ENCODE results near the gene EVI5.
"Not testable (repeated sequence)": the region's sequence is repeated elsewhere in the genome, so short reads cannot be mapped to it uniquely, and the experiment has no call there.

EVI5 gene

GRCh38 chr1:92663775-92664174 is 121.1 kb downstream of the EVI5 start:
- no peak for TF ChIP-seq EZH2 (IDR thresholded peaks at IDR 0.05)
- H3K27ac ChIP-seq, result no peak overlapping the region
- H3K9ac ChIP-seq (ENCODE audit: insufficient read length), result no peak overlapping the region
- no peak overlapping the region for H3K4me3 ChIP-seq
- no peak for DNase-seq (ENCODE audit: low read depth, low spot score)
- no peaks in the 10 kb centered on the region for H3K9me3 ChIP-seq (ENCODE audit: low read depth, low read length)
- 0 out of 2 replicates have a peak, but pooled peaks cover 6% of the 10 kb centered on the region for H3K36me3 ChIP-seq (ENCODE audit: insufficient read depth, low read length)

GRCh38 chr1:92662048-92662447 is 122.9 kb downstream of the EVI5 start:
- Histone ChIP-seq H3K4me3 (no peak overlapping the region), H3K9ac (ENCODE audit: insufficient read length) (no peak overlapping the region), H3K27ac (no peak overlapping the region), H3K36me3 (ENCODE audit: insufficient read depth, low read length) (peaks cover 13% of the 10 kb centered on the region), H3K9me3 (ENCODE audit: low read depth, low read length) (no peaks in the 10 kb centered on the region)
- DNase-seq (ENCODE audit: low read depth, low spot score), result no peak
- TF ChIP-seq FOXP2 (optimal IDR thresholded peaks at IDR 0.05; ENCODE audit: control extremely low read depth, extremely low read length, insufficient read depth) (no peak), POLR2AphosphoS5 (IDR thresholded peaks at IDR 0.05; ENCODE audit: borderline replicate concordance, low read depth, low read length) (no peak), EZH2 (IDR thresholded peaks at IDR 0.05) (no peak)

GRCh38 chr1:92657701-92658100 is 127.2 kb downstream of the EVI5 start:
- Histone ChIP-seq H3K36me3 (ENCODE audit: insufficient read depth, low read length) (peaks cover 20% of the 10 kb centered on the region), H3K4me3 (no peak overlapping the region), H3K9ac (ENCODE audit: insufficient read length) (no peak overlapping the region), H3K27ac (no peak overlapping the region), H3K9me3 (ENCODE audit: low read depth, low read length) (peaks cover 14% of the 10 kb centered on the region; the same call in 1 of the 2 replicates)
- TF ChIP-seq FOXP2 (optimal IDR thresholded peaks at IDR 0.05; ENCODE audit: control extremely low read depth, extremely low read length, insufficient read depth), result no peak
- no peak for TF ChIP-seq EZH2 (IDR thresholded peaks at IDR 0.05)
- TF ChIP-seq POLR2AphosphoS5 (IDR thresholded peaks at IDR 0.05; ENCODE audit: borderline replicate concordance, low read depth, low read length), result no peak
- DNase-seq (ENCODE audit: low read depth, low spot score), result no peak

- no peak for DNase-seq (ENCODE audit: low read depth, low spot score)
- no peak overlapping the region for H3K4me3 ChIP-seq
- H3K27ac ChIP-seq, result no peak overlapping the region
- no peak overlapping the region for H3K9ac ChIP-seq (ENCODE audit: insufficient read length)
- no peak for TF ChIP-seq FOXP2 (optimal IDR thresholded peaks at IDR 0.05; ENCODE audit: control extremely low read depth, extremely low read length, insufficient read depth)
- TF ChIP-seq EZH2 (IDR thresholded peaks at IDR 0.05), result no peak
- no peak for TF ChIP-seq POLR2AphosphoS5 (IDR thresholded peaks at IDR 0.05; ENCODE audit: borderline replicate concordance, low read depth, low read length)
- H3K36me3 ChIP-seq (ENCODE audit: insufficient read depth, low read length), result peaks cover 20% of the 10 kb centered on the region
- peaks cover 14% of the 10 kb centered on the region; the same call in 1 of the 2 replicates for H3K9me3 ChIP-seq (ENCODE audit: low read depth, low read length)
These were observed 129.6 kb downstream of the EVI5 start for GRCh38 chr1:92655197-92655801.

- peaks cover 20% of the 10 kb centered on the region for H3K36me3 ChIP-seq (ENCODE audit: insufficient read depth, low read length)
- no peak for DNase-seq (ENCODE audit: low read depth, low spot score)
- H3K27ac ChIP-seq, result no peak overlapping the region
- H3K9me3 ChIP-seq (ENCODE audit: low read depth, low read length), result peaks cover 14% of the 10 kb centered on the region; the same call in 1 of the 2 replicates
- TF ChIP-seq POLR2AphosphoS5 (IDR thresholded peaks at IDR 0.05; ENCODE audit: borderline replicate concordance, low read depth, low read length), result no peak
- TF ChIP-seq FOXP2 (optimal IDR thresholded peaks at IDR 0.05; ENCODE audit: control extremely low read depth, extremely low read length, insufficient read depth), result no peak
- no peak for TF ChIP-seq EZH2 (IDR thresholded peaks at IDR 0.05)
- H3K9ac ChIP-seq (ENCODE audit: insufficient read length), result no peak overlapping the region
- H3K4me3 ChIP-seq, result no peak overlapping the region
These were observed 131.1 kb downstream of the EVI5 start for GRCh38 chr1:92653605-92654381.

- not testable (repeated sequence) for H3K9me3 ChIP-seq (ENCODE audit: low read depth, low read length); DNase-seq (ENCODE audit: low read depth, low spot score); H3K4me3 ChIP-seq; H3K36me3 ChIP-seq (ENCODE audit: insufficient read depth, low read length); H3K27ac ChIP-seq; H3K9ac ChIP-seq (ENCODE audit: insufficient read length)
These were observed 144.2 kb downstream of the EVI5 start for GRCh38 chr1:92640686-92641085.

- Histone ChIP-seq H3K9me3 (ENCODE audit: low read depth, low read length) (no peaks in the 10 kb centered on the region), H3K27ac (no peak overlapping the region), H3K4me3 (no peak overlapping the region), H3K9ac (ENCODE audit: insufficient read length) (no peak overlapping the region), H3K36me3 (ENCODE audit: insufficient read depth, low read length) (peaks cover 12% of the 10 kb centered on the region)
- no peak for DNase-seq (ENCODE audit: low read depth, low spot score)
- TF ChIP-seq FOXP2 (optimal IDR thresholded peaks at IDR 0.05; ENCODE audit: control extremely low read depth, extremely low read length, insufficient read depth), result no peak
- no peak for TF ChIP-seq EZH2 (IDR thresholded peaks at IDR 0.05)
- no peak for TF ChIP-seq POLR2AphosphoS5 (IDR thresholded peaks at IDR 0.05; ENCODE audit: borderline replicate concordance, low read depth, low read length)
These were observed 146.4 kb downstream of the EVI5 start for GRCh38 chr1:92638498-92638897.

- H3K9ac ChIP-seq (ENCODE audit: insufficient read length); H3K27ac ChIP-seq; H3K4me3 ChIP-seq; DNase-seq (ENCODE audit: low read depth, low spot score); H3K9me3 ChIP-seq (ENCODE audit: low read depth, low read length): not testable (repeated sequence)
- peaks cover 12% of the 10 kb centered on the region for H3K36me3 ChIP-seq (ENCODE audit: insufficient read depth, low read length)
These were observed 149.7 kb downstream of the EVI5 start for GRCh38 chr1:92635203-92635602.

GRCh38 chr1:92623187-92623778 is 161.6 kb downstream of the EVI5 start:
- Histone ChIP-seq H3K9ac (ENCODE audit: insufficient read length) (no peak overlapping the region), H3K9me3 (ENCODE audit: low read depth, low read length) (no peaks in the 10 kb centered on the region), H3K4me3 (no peak overlapping the region), H3K36me3 (ENCODE audit: insufficient read depth, low read length) (no peaks in the 10 kb centered on the region; the same call in 1 of the 2 replicates), H3K27ac (no peak overlapping the region)
- DNase-seq (ENCODE audit: low read depth, low spot score), result no peak
- TF ChIP-seq FOXP2 (optimal IDR thresholded peaks at IDR 0.05; ENCODE audit: control extremely low read depth, extremely low read length, insufficient read depth), result no peak
- no peak for TF ChIP-seq POLR2AphosphoS5 (IDR thresholded peaks at IDR 0.05; ENCODE audit: borderline replicate concordance, low read depth, low read length)
- no peak for TF ChIP-seq EZH2 (IDR thresholded peaks at IDR 0.05)
